ENCODE results near the gene STK10. TPM values are rescaled to one million over a fixed set of nuclear protein-coding genes. Genes with fewer than 3 reads are reported as not detected.

The STK10 gene
- polyA plus RNA-seq, 2 of the 4 experiments (the other 2 are of a cell fraction) = 4.3 to 13.1 TPM

GRCh38 chr5:172111852-172112225, 76.2 kb downstream of the STK10 start:
- no peak overlapping the region for H3K4me2 ChIP-seq
- H3K4me1 ChIP-seq = peaks cover 17% of the 10 kb centered on the region
- no peak for TF ChIP-seq REST (IDR thresholded peaks at IDR 0.05)
- no peak for TF ChIP-seq EHMT2 (IDR thresholded peaks at IDR 0.05; ENCODE audit: low read depth)
- no peak for TF ChIP-seq KDM1A (IDR thresholded peaks at IDR 0.05; ENCODE audit: low read depth)
- TF ChIP-seq BHLHE40 (IDR thresholded peaks at IDR 0.05; ENCODE audit: low read depth, low read length) = no peak
- no peak for TF ChIP-seq FOSL2 (IDR thresholded peaks at IDR 0.05)
- no peak for TF ChIP-seq FOSL2 (CRISPR knock-in tag; IDR thresholded peaks at IDR 0.05)
- no peak for TF ChIP-seq PBX3 (IDR thresholded peaks at IDR 0.05)
- TF ChIP-seq NR3C1 (IDR thresholded peaks at IDR 0.05) = no peak
- TF ChIP-seq MAZ (IDR thresholded peaks at IDR 0.05; ENCODE audit: borderline replicate concordance, low read depth, low read length) = no peak
- TF ChIP-seq CHD2 (IDR thresholded peaks at IDR 0.05; ENCODE audit: low read length, partially characterized antibody) = no peak
- no peak for TF ChIP-seq GATA3 (IDR thresholded peaks at IDR 0.05; ENCODE audit: borderline replicate concordance)
- TF ChIP-seq CHD4 (IDR thresholded peaks at IDR 0.05; ENCODE audit: borderline replicate concordance) = no peak
- H3K9me3 ChIP-seq = no peaks in the 10 kb centered on the region
- FAIRE-seq (no peak), ATAC-seq (no peak), DNase-seq (ENCODE audit: low read depth in 1 of 2, low spot score in 1 of 2) (no peak)
- CTCF ChIA-PET = interaction anchor here (0.6 to 1.9 kb wide), 2 partner anchors 77 to 730 kb away, joined by 3 to 14 read pairs; partner anchors contain the start of gene STK10
- no peak overlapping the region for H3K4me3 ChIP-seq
- POLR2A ChIA-PET = no interaction called here
- H3K27ac ChIP-seq = no peak overlapping the region

- CTCF ChIA-PET = interaction anchor here (0.5 to 1.9 kb wide), 3 partner anchors 78 to 172 kb away, joined by 3 to 14 read pairs (median 4); partner anchors contain the start of genes STK10 and UBTD2
- 83% methylated on average over 16 of the region's 17 CpGs for WGBS (ENCODE audit: missing lambda C conversion rate)
- no peaks in the 10 kb centered on the region for H3K9me3 ChIP-seq
- no peak for DNase-seq (ENCODE audit: low read depth in 1 of 2, low spot score in 1 of 2)
- no peak overlapping the region for H3K4me3 ChIP-seq
- peaks cover 19% of the 10 kb centered on the region for H3K4me1 ChIP-seq
- FAIRE-seq = no peak
- ATAC-seq = peak in 1 of 2 experiments; percentile 28; a peak in 1 of 6 replicates
- POLR2A ChIA-PET = no interaction called here
- TF ChIP-seq NR3C1 (IDR thresholded peaks at IDR 0.05) (no peak), HEYL (CRISPR knock-in tag; IDR thresholded peaks at IDR 0.05) (no peak), ATOH8 (CRISPR knock-in tag; IDR thresholded peaks at IDR 0.05; ENCODE audit: low read depth) (no peak), ZNF302 (CRISPR knock-in tag; IDR thresholded peaks at IDR 0.05) (no peak), RCOR1 (IDR thresholded peaks at IDR 0.05; ENCODE audit: low read depth, low read length) (no peak), HOXB5 (CRISPR knock-in tag; IDR thresholded peaks at IDR 0.05) (no peak), JUNB (IDR thresholded peaks at IDR 0.05) (no peak), HES2 (IDR thresholded peaks at IDR 0.05) (no peak), RNF2 (IDR thresholded peaks at IDR 0.05; ENCODE audit: borderline replicate concordance, low read depth) (no peak), GATA3 (IDR thresholded peaks at IDR 0.05; ENCODE audit: borderline replicate concordance) (no peak), TP53 (CRISPR knock-in tag; IDR thresholded peaks at IDR 0.05) (no peak)
- no peak overlapping the region for H3K4me2 ChIP-seq
- H3K27ac ChIP-seq = peak overlapping the region in 1 of 2 experiments; percentile 24; a peak in 1 of 6 replicates
Measured at GRCh38 chr5:172110921-172111851, 76.8 kb downstream of the STK10 start.
